Pulmonary artery endothelial cell (primary cell): ENCODE results near the gene CDKAL1. TPM values are rescaled to one million over a fixed set of nuclear protein-coding genes. Genes with fewer than 3 reads are reported as not detected.

Source experiments
- DNase-seq: peaks from one replicate; pipeline ENCODE4 v3.0.0-alpha.2; 2011; ENCODE audit warnings: low read depth, low spot score
- total RNA-seq: library from RNA; depleted of rRNA; stranded (reverse); fragments of >200 nt; gene quantifications from 2 replicates; pipeline ENCODE4 v1.2.3, GENCODE V29; 2014

The CDKAL1 gene
- total RNA-seq, 1 donor from 2014 or later: 21.8 TPM

DNA sequence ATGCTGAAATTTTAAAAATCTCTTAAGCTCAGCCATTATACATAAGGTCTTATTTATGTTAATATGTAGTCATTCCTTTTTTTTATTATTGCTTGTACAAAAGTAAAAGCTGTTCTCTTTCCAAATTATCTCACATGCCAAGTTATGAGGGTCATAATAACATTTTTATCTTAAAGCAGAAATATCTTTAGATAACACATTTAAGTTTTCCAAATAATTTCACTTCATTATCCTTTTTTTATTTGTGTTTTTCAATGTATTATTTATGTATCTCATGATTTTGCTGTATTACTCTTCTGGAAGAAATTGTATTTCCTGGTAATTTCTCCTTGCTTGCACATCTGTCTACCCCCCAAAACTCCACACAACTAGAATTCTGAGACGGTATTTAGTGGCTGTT is 598.2 kb downstream of the CDKAL1 start:
- DNase-seq: no peak

DNA sequence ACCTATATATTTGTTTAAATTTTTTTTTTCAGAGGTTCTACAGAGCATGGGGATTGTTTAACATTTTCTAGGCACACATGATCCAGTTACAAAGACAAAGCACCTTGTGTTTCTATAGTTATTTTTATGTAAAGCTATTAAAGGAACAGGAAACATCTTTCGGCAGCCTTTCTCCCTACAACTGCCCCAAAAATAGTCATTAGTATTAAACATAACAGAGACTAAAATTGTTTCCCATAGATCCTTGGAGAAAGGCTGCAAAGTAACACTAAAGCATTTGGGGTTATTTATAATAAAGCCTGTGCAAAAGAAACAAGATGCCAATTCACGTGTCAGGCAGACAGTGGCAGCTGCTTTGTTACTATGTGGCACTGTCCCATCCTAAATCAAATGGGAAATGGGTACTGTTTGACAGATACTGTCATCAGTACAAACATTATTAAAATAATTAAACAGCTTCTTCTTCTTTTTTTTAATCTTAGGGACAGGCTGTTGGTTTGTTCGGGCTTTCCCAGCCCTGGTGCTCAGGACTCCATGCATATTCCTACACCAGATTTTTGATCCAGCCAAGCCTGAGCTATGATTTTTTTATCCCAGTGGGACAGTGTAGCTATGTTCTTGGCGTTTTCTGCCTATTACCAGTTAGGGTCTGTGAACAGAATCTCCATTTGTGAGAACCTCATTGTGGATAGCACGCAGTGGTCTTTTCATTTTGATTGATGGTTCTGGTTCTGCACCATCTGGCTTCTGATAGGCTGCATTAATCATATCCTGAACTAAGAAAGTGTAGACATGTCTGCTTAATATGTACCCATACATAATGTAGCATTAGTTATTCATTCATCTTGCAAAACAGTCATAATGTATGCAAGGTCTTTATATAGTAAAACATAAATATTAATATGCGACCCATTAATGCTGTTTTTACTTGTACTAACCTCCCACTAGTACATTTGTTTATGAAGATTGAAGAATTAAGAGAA is 598.9 kb downstream of the CDKAL1 start:
- DNase-seq: no peak

DNA sequence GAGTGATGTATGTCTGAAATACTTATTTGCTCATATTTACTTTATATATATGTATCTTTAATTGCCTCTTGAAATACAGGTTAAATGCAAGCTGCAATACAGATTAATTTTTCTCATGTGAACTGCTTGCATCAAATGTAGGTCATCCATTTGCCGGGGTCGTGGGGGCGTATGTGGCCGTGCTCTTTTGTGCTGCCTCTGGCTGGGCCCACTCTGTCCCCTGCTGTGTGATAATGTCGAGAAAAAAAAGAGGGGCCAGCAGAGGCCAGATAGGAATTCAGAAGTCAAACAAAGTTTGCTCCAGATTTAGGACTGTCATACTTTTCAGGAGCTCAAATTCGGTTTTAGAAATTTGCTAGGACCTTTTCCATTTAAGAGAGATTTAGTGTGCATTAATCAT is 599.6 kb downstream of the CDKAL1 start:
- DNase-seq: no peak

- no peak for DNase-seq
Observed at GRCh38 chr6:21134356-21134755, 600.1 kb downstream of the CDKAL1 start.

DNA sequence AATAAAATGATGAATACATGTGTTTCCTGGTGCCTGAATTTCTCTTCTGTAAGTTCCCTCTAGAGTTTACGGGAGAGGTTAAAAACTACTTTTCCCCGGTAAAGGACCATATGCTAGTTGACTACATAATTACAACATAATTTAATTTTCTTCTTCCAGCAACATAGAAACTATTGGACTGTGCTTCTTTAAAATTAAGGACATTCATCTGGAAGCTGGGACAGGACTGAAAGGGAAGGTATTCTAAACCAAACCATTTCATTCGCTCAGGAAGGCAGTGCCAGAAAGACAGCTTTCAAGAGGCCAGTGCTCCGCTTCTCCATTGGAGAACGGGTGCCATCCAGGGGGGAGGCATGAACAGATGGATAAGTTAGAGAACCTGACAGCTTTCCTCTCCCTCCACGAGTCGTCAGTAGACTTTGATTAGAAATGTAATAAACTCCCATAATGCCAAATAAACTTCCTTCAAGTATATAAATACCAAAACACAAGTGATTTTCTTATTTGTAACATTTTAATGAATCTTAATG is 601.3 kb downstream of the CDKAL1 start:
- DNase-seq: no peak

DNA sequence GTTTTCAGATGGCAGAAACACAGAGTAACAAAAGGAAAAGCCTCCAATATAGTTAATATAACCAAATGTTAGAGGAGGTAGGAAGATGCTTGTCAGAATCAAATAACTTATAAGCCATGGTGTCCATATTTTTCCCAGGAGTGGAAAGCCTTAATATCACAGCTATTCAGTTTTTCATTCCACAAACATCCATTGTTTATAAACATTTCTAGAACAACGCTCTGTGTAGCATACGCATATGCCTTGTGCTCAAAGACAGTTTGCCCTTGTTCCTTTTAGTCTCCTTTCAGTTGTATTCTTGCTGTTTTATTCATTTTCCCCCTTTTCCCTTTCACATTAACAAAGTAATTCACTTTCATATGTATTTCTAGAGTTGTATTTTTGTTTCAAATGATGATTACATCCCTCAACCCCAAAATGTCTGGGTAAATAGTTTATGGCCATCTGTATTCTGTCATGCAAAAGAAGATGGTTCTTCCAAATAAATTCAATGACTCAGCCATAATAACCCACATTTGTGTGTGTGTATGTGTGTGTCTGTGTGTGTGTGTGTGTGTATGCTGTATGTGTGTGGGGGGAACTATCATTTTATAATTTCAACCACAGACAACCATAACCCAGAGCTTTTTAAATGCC is 603.6 kb downstream of the CDKAL1 start:
- DNase-seq: no peak

DNA sequence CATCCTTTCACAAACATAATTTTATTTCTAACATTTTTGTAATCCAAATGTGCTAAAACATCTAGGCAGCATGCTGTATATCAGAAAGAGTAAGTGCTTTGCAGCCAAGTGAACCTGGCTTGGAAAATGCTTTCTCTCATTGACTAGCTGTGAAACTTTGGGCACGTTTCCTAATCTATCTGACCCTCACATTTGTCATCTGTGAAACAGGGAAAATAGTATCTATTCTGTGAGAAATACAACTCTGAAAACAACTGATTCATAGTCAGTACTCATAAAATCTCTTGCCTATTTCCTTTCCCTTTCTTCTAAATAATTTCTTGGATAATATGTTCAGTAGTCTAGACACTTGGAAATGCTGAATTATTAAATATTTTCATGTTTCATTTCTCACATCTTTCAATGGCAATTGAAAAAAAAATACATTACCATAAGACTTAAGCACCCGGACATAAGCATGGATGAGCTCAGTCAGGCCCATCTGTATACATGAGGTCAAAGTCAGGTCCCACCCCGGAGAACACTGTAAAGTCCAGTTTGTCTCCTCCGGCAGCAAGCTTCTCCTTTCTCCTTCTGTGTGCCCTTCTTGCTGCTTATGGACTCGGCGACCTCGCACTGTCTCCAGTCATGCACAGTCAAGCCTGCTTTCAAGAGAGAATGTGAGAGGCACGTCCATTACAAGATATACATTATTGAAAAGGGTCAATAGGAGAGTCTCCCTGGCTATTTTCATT is 604.2 kb downstream of the CDKAL1 start:
- no peak for DNase-seq

GRCh38 chr6:21140966-21141365 is 606.7 kb downstream of the CDKAL1 start:
- DNase-seq: no peak

GRCh38 chr6:21141616-21142303 is 607.5 kb downstream of the CDKAL1 start:
- no peak for DNase-seq

DNA sequence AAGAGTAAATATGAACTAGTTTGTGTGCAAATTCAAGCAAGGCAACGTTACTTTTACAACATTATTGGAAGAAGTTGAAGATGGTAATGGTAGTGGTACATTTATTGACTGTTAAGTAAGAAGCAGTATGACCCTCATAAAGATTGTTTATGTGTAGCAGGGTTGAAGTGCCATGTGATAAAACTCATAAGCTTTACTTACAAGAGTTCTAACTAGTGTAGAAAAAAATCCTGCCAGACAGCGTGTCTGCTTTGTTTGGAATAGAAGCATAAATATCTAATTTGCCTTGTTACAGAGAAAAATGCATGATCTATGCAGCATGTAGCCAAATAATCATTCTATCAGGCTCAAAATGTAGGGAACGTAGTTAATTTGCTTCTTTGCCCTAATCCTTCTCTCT is 608.5 kb downstream of the CDKAL1 start:
- no peak for DNase-seq

DNA sequence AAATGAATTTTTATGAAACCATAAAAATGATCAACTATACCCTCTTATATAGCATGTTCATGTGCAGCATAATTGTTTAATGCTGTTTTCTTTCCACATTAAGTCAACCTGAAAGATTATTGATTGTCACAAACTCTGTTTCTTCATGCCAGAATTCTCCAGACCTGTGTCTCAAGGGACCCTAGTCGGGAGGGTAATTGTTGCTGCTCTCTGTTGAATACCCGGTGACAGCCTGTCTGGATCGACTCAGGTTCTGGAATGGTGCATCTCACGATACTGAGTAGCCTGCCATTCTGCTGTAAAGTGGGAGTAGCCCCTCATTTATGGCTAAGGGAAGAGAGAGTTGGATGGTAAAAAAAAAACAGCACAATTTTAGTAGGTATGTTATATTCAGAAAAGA is 609.4 kb downstream of the CDKAL1 start:
- DNase-seq: no peak

- DNase-seq: no peak
Observed at GRCh38 chr6:21144928-21145327, 610.7 kb downstream of the CDKAL1 start.

- DNase-seq: no peak
Observed at GRCh38 chr6:21147995-21148394, 613.7 kb downstream of the CDKAL1 start.

- no peak for DNase-seq
Observed at GRCh38 chr6:21149470-21149869, 615.2 kb downstream of the CDKAL1 start.

- no peak for DNase-seq
Observed at GRCh38 chr6:21150667-21151066, 616.4 kb downstream of the CDKAL1 start.

DNA sequence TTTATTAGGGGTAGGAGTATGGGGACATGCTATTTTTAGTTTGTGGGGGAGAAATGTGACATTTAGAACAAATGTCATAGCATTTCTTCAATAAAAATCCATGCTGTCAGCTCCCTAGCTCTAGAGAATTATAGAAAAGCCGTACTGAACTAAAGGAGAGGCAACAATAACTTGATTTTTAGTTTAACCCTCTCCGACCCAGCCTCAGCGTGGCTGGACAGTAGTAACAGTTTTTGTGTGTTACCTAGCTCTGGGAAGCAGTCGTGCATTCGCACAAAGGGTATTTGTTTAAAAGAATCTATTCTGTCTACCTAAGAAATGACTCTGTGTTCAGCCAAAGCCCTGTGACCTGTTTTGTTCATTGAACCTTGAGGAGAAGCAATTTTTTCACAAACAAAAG is 616.9 kb downstream of the CDKAL1 start:
- DNase-seq: no peak

DNA sequence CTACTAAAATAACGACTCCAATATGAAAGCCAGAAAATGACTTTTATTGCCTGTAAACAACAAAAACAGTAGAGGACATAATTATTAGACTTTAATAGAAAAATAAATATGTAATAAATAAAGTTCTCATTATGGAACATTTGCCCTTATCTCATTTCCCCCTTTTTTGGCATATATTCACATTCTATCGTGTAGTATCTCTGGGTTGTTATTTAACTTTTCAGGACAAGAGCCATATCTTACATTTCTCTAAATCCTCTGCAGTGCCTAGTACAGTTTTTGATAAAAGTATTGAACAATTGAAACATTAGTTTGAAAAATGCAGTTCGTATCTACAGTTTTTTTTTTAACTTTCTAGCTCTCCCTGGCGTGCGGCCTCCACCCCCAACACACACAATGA is 617.3 kb downstream of the CDKAL1 start:
- DNase-seq: no peak

DNA sequence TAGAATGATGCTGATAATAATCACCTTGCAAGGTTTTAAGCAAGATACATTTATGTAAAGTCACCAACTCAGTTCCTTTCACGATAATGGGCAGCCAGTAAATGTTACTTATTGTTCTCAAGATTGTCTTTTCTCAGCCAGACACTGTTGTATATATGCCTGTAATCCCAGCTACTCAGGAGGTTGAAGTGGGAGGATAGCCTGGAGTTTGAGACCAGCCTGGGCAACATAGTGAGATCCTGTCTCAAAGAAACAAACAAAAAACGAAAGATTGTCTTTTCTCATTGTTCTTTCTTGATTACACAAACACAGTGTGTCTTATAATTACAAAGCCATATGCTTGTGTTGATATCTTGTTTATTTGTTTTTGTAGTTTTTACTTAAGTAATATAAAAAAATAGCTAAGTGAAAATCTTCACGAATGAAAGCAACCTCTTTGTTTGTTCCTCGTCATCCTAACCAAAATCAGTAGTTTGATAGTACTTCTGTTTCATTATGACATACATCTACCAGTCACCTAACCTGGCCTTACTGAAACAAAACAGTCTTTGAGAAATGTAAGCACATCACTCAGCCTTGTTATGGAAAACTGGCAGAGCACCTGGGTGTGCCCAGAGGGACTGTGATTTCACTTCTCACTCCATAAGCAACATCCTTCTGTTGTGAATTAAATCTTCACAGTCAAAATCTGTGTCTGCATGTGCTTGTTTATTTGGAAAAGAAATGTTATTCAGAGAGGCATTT is 623.1 kb downstream of the CDKAL1 start:
- no peak for DNase-seq

DNA sequence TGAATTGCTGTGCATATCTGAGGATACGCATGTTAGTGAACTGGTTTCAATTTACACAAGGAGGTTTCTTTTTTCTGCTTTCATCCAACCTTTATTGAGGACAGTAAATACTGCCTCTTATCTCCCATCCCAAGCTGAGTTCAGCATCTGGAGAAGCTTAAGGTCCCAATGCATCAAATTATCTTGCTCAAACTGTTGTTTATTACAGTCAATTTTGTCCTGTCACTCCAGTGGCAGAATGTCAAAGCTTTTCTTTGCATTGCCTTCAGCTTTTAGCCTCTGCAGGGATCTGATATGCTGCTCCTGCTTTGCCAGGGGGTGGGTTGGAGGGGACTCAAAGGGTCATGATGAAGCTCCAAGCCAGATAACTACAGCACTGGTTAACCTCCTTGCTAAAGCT is 623.9 kb downstream of the CDKAL1 start:
- DNase-seq: no peak

DNA sequence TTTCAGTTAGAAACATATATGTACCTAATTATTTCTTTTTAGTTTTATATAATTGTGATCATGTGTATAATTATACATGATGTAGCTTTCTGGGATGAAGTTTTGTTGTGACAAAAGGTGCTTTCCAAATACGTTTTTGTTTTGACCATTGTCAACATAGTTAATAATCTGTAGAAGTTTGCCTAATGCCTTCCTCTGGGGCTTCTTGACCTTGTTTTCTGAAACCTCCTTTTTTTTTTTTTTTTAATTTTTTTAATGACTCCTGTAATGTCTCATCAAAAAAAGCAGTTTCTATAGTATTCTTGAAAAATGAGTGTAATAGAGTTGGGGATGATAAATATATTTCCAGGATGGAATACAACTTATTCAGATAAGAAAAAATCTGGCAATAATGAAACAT is 624.6 kb downstream of the CDKAL1 start:
- no peak for DNase-seq

GRCh38 chr6:21159465-21159864 is 625.2 kb downstream of the CDKAL1 start:
- no peak for DNase-seq
